K562 (cell line): Measurements from ENCODE around the gene OCIAD2. TPM values are rescaled to one million over a fixed set of nuclear protein-coding genes. Genes with fewer than 3 reads are reported as not detected.
A peak's percentile ranks its signal among the peaks of the same experiment; 100 is the strongest.

Source experiments
- ATAC-seq: fragments of 200-7000 bp; cut with Tn5 transposase; 3 replicates; pipeline ENCODE4 v1.9.1; 2020; ENCODE audit warnings: moderate library complexity
- BruUV-seq: library from RNA; stranded (reverse); fragments of 400-500 nt; replicated peaks from 2 replicates; lab custom pipeline; 2021; lab: Mats Ljungman, UMichigan
- CTCF ChIA-PET: fragments of 300-600 bp; formaldehyde crosslinking; extraction: SDS; loops from one replicate; lab custom pipeline; 2021; ENCODE audit warnings: low intra/inter-chr PET ratio; lab: Yijun Ruan, JAX
- POLR2A ChIA-PET: fragments of 300-600, 350-650 bp; sonication (Branson Sonifier 250); formaldehyde crosslinking; extraction: SDS; loops from one replicate; lab custom pipeline; 2021; ENCODE audit warnings: antibody characterized with exemption, inconsistent platforms; lab: Yijun Ruan, JAX
- DNase-seq, 4 experiments: peaks; one replicate each; pipeline versions ENCODE4 v3.0.0 to v3.0.0-alpha.2; 2011 to 2018; ENCODE audit warnings: low spot score in 3 of 4, mixed read lengths in 3 of 4; ENCODE audit errors: extremely low read depth in 1 of 4
- FAIRE-seq: peaks from 2 replicates; lab custom pipeline; 2011; peaks lifted over from hg19 to GRCh38; lab: Jason Lieb, UNC
- H2AFZ ChIP-seq: 2 replicates; pipeline ENCODE4 v1.6.0; 2011; ENCODE audit warnings: low read depth, low read length, control low read depth, inconsistent platforms
- H3K27ac ChIP-seq: fragments of 200-600 bp; 3 replicates; pipeline ENCODE4 v1.8.0; 2011; ENCODE audit warnings: low read depth, mild to moderate bottlenecking, control low read depth, inconsistent platforms, low read length, moderate library complexity, mixed read lengths; ENCODE audit errors: extremely low read depth
- H3K27me3 ChIP-seq, 2 experiments: fragments of 300-600 bp in 1 of 2; 2 replicates in 1 of 2; 3 replicates in 1 of 2; pipeline versions ENCODE4 v1.6.0 to v1.8.0; 2011; ENCODE audit warnings: inconsistent platforms in 2 of 2, low read length in 2 of 2, mild to moderate bottlenecking in 1 of 2, mixed read lengths in 1 of 2, moderate library complexity in 1 of 2; ENCODE audit not compliant: control insufficient read depth in 2 of 2, insufficient read depth in 2 of 2
- H3K36me3 ChIP-seq: fragments of 300-600 bp; 3 replicates; pipeline ENCODE4 v1.8.0; 2011; ENCODE audit warnings: mild to moderate bottlenecking, low read length, inconsistent platforms; ENCODE audit not compliant: control insufficient read depth, insufficient read depth
- H3K4me1 ChIP-seq, 2 experiments: fragments of 200-600 bp in 1 of 2; replicated peaks in 1 of 2; 2 replicates in 1 of 2; 3 replicates in 1 of 2; pipeline versions ENCODE4 v1.5.1 to v1.8.0; 2011; ENCODE audit warnings: inconsistent platforms in 2 of 2, low read length in 2 of 2, mild to moderate bottlenecking in 1 of 2, mixed read lengths in 1 of 2, moderate library complexity in 1 of 2; ENCODE audit not compliant: control insufficient read depth in 2 of 2, insufficient read depth in 2 of 2
- H3K4me2 ChIP-seq: 2 replicates; pipeline ENCODE4 v1.6.1; 2011; ENCODE audit warnings: low read length, control low read depth, inconsistent platforms, mixed read lengths; ENCODE audit not compliant: insufficient read depth
- H3K4me3 ChIP-seq: fragments of 200-600 bp; sonication (generic), shearing (Covaris generic); 2 replicates; pipeline ENCODE4 v1.5.1; 2016; ENCODE audit warnings: control low read depth, inconsistent platforms
- H3K79me2 ChIP-seq: fragments of 200-600 bp; 3 replicates; pipeline ENCODE4 v1.8.0; 2011; ENCODE audit warnings: low read length, inconsistent platforms; ENCODE audit not compliant: control insufficient read depth, insufficient read depth
- H3K9ac ChIP-seq, 2 experiments: 2 replicates each; pipeline versions ENCODE4 v1.6.0 to v1.6.1; 2011; ENCODE audit warnings: low read depth in 2 of 2, low read length in 2 of 2, control low read depth in 1 of 2, inconsistent platforms in 1 of 2, mild to moderate bottlenecking in 1 of 2, mixed read lengths in 1 of 2; ENCODE audit not compliant: insufficient read depth in 1 of 2
- H3K9me1 ChIP-seq: one replicate; pipeline ENCODE4 v1.6.0; 2011; ENCODE audit warnings: inconsistent platforms, mild to moderate bottlenecking, low read length, moderate library complexity; ENCODE audit not compliant: control insufficient read depth, insufficient read depth
- H3K9me3 ChIP-seq: replicated peaks from 2 replicates; pipeline ENCODE4 v1.5.1; 2011; ENCODE audit warnings: low read depth, low read length, inconsistent platforms; ENCODE audit not compliant: control insufficient read depth, insufficient read depth
- H4K20me1 ChIP-seq: replicated peaks from 2 replicates; pipeline ENCODE4 v1.6.1; 2011; ENCODE audit warnings: low read length, inconsistent platforms, mixed read lengths; ENCODE audit not compliant: control insufficient read depth, insufficient read depth
- ARID1B ChIP-seq: fragments of 450-650 bp; IDR thresholded peaks from 2 replicates; pipeline ENCODE4 v1.6.1; 2016; ENCODE audit warnings: antibody characterized with exemption, mild to moderate bottlenecking, inconsistent platforms
- NCOA4 ChIP-seq: fragments of 450-650 bp; IDR thresholded peaks from 2 replicates; pipeline ENCODE4 v1.6.1; 2018; ENCODE audit warnings: mild to moderate bottlenecking; ENCODE audit not compliant: partially characterized antibody
- PTTG1 ChIP-seq: fragments of 450-650 bp; IDR thresholded peaks from 2 replicates; pipeline ENCODE4 v1.6.1; 2016; ENCODE audit warnings: low read depth, mild to moderate bottlenecking, missing genetic modification characterization, missing compliant biosample characterization
- RNF219 ChIP-seq: fragments of 250-450 bp; sonication (Bioruptor Pico); IDR thresholded peaks from 2 replicates; pipeline ENCODE4 v1.5.0; 2022; ENCODE audit warnings: mild to moderate bottlenecking
- SMAD4 ChIP-seq: fragments of 250-450 bp; sonication (Bioruptor Pico); conservative IDR thresholded peaks from 2 replicates; pipeline ENCODE4 v1.8.0; 2021; ENCODE audit warnings: inconsistent platforms, mild to moderate bottlenecking, moderate library complexity
- SPI1 ChIP-seq: IDR thresholded peaks from 2 replicates; pipeline ENCODE4 v1.6.1; 2011; ENCODE audit warnings: low read depth, low read length, control low read depth, borderline replicate concordance
- ZNF239 ChIP-seq: fragments of 250-450 bp; sonication (Bioruptor Pico); IDR thresholded peaks from 2 replicates; pipeline ENCODE4 v1.4.0; 2020; ENCODE audit warnings: mild to moderate bottlenecking
- ZNF717 ChIP-seq: fragments of 250-450 bp; sonication (Bioruptor Pico); IDR thresholded peaks from 2 replicates; pipeline ENCODE4 v1.5.0; 2021
- WGBS: fragments of 100-300 bp; shearing (Covaris generic); methylation state at CpG from one replicate; pipeline ENCODE4 v1.1.6; 2016; ENCODE audit warnings: low coverage, mixed read lengths; ENCODE audit not compliant: insufficient coverage; ENCODE audit errors: missing lambda C conversion rate; 5-methylcytosine and 5-hydroxymethylcytosine counted together
- in situ Hi-C: fragments of 300-500 bp; cut with MboI; formaldehyde crosslinking; loops from 4 replicates; pipeline ENCODE4 v1.15.0; 2018; ENCODE audit warnings: inconsistent platforms, mixed read lengths
- intact Hi-C: fragments of 100-400 bp; cut with micrococcal nuclease; formaldehyde crosslinking; loops from 2 replicates; pipeline ENCODE4 v1.14.2; 2022
- polyA plus RNA-seq, 8 experiments: library from polyadenylated mRNA; depleted of rRNA in 4 of 8; stranded (reverse) in 5 of 8; unstranded in 3 of 8; fragments of >200 nt; fragmentation: Nextera tagmentation in 2 of 8; fragmentation: Illumina TruSeq in 1 of 8; extraction: Ambion mirVana in 2 of 8; extraction: Trizol in 1 of 8; gene quantifications; 2 replicates each; pipeline versions ENCODE4 v1.2.1 to v1.2.3, GENCODE V29; 2011 to 2014; ENCODE audit warnings: inconsistent platforms in 1 of 8, missing spikeins in 1 of 8
- total RNA-seq, 7 experiments: library from RNA; depleted of rRNA in 6 of 7; stranded (reverse); fragments of >200 nt in 6 of 7; fragmentation: Illumina TruSeq in 2 of 7; extraction: Trizol in 2 of 7; gene quantifications; 2 replicates each; pipeline versions ENCODE4 v1.2.1 to v1.2.3, GENCODE V29; 2011 to 2021; ENCODE audit warnings: low replicate concordance in 1 of 7
- TF ChIP-seq, protein P1 (sequence below), 2 experiments: fragments of 450-650 bp; IDR thresholded peaks; 2 replicates each; pipeline ENCODE4 v1.6.1; 2018; ENCODE audit warnings: mild to moderate bottlenecking in 2 of 2, low read depth in 1 of 2; ENCODE audit not compliant: partially characterized antibody in 2 of 2

The OCIAD2 gene
- total and polyA plus RNA-seq, 9 of the 15 experiments (the other 6 are each of a cell fraction or from before 2014, with no cell fraction given), result 0.11 to 0.98 TPM; not detected in 7

GRCh38 chr4:48862661-48863060, 43.9 kb downstream of the OCIAD2 start:
- ChIA-PET CTCF (no interaction called here), POLR2A (interaction anchor here (1.3 to 1.7 kb wide), 3 partner anchors 12 to 99 kb away, joined by 3 read pairs; no protein-coding TSS in a partner anchor)
- no peak overlapping the region for H3K9ac ChIP-seq
- peaks cover 34% of the 10 kb centered on the region; the same call in 2 of the 3 replicates for H3K36me3 ChIP-seq
- 32% methylated on average over 1 of the region's 1 CpG for WGBS
- in situ Hi-C loops, result no loop called here
- H3K9me1 ChIP-seq, result no peaks in the 10 kb centered on the region
- no peaks in the 10 kb centered on the region for H3K79me2 ChIP-seq
- FAIRE-seq, result no peak
- BruUV-seq, result no TSS peak
- intact Hi-C loops, result no loop called here
- no peaks in the 10 kb centered on the region for H3K27me3 ChIP-seq
- H2AFZ ChIP-seq, result no peak overlapping the region
- no peak overlapping the region for H3K4me3 ChIP-seq
- peak; percentile 37; the same call in 2 of the 3 replicates for ATAC-seq
- no peak overlapping the region for H3K27ac ChIP-seq
- DNase-seq, result no peak
- H3K4me1 ChIP-seq, result no peaks in the 10 kb centered on the region
- H3K4me2 ChIP-seq, result no peak overlapping the region
- H3K9me3 ChIP-seq, result no peaks in the 10 kb centered on the region
- no peaks in the 10 kb centered on the region for H4K20me1 ChIP-seq
- TF ChIP-seq ZNF717 (CRISPR knock-in tag) (no peak), ARID1B (no peak), PTTG1 (tag) (no peak), ZNF239 (CRISPR knock-in tag) (no peak), SMAD4 (CRISPR knock-in tag) (no peak), NCOA4 (no peak), SPI1 (no peak), RNF219 (CRISPR knock-in tag) (no peak)
- TF ChIP-seq, protein P1, sequence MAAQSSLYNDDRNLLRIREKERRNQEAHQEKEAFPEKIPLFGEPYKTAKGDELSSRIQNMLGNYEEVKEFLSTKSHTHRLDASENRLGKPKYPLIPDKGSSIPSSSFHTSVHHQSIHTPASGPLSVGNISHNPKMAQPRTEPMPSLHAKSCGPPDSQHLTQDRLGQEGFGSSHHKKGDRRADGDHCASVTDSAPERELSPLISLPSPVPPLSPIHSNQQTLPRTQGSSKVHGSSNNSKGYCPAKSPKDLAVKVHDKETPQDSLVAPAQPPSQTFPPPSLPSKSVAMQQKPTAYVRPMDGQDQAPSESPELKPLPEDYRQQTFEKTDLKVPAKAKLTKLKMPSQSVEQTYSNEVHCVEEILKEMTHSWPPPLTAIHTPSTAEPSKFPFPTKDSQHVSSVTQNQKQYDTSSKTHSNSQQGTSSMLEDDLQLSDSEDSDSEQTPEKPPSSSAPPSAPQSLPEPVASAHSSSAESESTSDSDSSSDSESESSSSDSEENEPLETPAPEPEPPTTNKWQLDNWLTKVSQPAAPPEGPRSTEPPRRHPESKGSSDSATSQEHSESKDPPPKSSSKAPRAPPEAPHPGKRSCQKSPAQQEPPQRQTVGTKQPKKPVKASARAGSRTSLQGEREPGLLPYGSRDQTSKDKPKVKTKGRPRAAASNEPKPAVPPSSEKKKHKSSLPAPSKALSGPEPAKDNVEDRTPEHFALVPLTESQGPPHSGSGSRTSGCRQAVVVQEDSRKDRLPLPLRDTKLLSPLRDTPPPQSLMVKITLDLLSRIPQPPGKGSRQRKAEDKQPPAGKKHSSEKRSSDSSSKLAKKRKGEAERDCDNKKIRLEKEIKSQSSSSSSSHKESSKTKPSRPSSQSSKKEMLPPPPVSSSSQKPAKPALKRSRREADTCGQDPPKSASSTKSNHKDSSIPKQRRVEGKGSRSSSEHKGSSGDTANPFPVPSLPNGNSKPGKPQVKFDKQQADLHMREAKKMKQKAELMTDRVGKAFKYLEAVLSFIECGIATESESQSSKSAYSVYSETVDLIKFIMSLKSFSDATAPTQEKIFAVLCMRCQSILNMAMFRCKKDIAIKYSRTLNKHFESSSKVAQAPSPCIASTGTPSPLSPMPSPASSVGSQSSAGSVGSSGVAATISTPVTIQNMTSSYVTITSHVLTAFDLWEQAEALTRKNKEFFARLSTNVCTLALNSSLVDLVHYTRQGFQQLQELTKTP (IDR thresholded peaks at IDR 0.05; ENCODE audit: low read depth in 1 of 2, partially characterized antibody in 2 of 2), result no peak
